SH-SY5Y (cell line): ENCODE measurements around the gene RAB11B.

Experiments
- GATA2 ChIP-seq: IDR thresholded peaks from 2 replicates; pipeline ENCODE4 v1.6.1; 2011; ENCODE audit warnings: mild to moderate bottlenecking, low read depth, low read length
- GATA3 ChIP-seq: IDR thresholded peaks from 2 replicates; pipeline ENCODE4 v1.6.1; 2011; ENCODE audit warnings: low read depth, mild to moderate bottlenecking, low read length, moderate library complexity

Gene RAB11B

DNA sequence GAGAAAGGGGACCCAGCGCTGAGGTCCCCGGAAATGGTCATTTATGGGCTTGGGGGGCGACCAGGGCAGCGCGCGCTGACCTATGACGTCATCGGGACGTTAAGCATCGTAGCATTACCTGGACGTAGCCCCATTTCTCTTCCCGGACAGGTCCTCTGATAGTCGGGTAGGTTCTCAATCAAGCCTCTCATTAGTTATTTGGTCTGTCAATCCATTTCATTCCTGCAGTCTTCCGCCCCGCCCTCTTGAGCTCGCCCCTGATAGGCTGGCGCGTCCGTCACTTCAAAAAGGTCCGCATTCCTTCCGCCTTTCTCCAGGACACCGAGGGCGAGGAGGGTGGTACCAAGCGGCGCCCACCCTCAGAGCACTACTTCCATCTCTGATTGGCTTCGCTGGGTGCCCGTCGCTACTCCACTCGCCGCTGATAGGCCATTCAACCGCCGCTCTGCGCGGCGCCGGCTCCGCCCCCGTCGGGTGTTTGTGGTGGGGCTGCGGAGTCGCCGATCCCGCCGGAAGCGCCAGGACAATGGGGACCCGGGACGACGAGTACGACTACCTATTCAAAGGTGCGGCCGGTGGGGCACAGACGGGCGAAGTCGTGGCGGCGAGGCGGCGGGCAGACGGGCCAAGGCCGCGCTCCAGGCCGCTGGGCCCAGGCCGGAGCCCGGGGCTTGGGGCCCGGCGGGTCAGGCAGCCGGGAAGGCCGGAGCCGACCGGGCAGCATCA is at the start of gene RAB11B:
Gene RAB11B, plus strand, starts transcription at position 470 of the 726 bp plus-strand sequence. Its CDS starts 57 bp downstream, at position 527.
- TF ChIP-seq GATA3: no peak
- TF ChIP-seq GATA2: no peak

GRCh38 chr19:8342316-8342683 is 47.9 kb upstream of the RAB11B start:
- TF ChIP-seq GATA3 (no peak), GATA2 (no peak)

DNA sequence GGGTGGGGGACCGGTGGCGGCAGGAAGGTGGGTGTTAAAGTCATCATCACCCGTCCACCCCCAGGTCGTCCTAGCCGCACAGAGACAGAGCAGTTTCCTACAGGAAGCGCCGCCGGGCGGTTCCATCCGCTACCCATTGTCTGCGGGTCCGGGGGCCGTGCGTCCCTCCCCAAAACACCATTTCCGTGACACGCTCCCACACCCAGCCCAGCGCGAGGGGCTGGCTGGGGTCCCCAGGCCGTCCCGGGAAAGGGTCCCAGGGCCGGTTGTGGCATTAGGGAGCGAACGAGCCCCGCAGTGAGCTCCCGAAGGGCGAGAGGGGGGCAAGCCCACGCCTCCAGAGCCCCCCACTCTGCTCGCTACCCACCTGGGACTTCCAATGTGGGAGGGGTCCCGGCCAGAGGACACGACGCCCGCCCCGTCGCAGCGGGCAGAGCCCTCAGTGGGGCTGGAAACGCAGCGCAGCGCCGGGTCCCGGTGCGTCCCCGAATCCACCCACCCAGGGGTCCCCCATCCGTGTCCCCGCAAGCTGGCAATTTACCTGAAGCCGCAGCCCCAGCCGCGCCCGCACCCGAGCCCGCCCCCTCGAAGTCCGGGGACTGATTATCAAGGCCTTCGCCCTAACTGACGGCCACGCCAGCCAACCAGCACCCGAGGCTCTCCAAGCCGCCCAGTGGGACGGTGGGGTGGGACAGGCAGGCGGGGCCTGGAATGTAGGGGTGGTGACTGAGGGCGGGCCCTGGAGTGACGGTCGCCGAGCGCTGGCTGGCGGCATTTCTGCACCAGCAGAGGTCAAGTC is 47.3 kb upstream of the RAB11B start, which contains the start of gene KANK3:
Gene KANK3, minus strand, starts transcription at position 579 of the 799 bp plus-strand sequence. CDS start 5,434 bp downstream, outside the sequence.
- TF ChIP-seq GATA3 (no peak), GATA2 (no peak)

GRCh38 chr19:8343483-8343844 is 46.7 kb upstream of the RAB11B start:
- no peak for TF ChIP-seq GATA3
- TF ChIP-seq GATA2: no peak

GRCh38 chr19:8352134-8352827 is 37.9 kb upstream of the RAB11B start:
- TF ChIP-seq GATA2 (no peak), GATA3 (no peak)

- TF ChIP-seq GATA3 (no peak), GATA2 (no peak)
These were observed 34.3 kb upstream of the RAB11B start for GRCh38 chr19:8355631-8356402.

DNA sequence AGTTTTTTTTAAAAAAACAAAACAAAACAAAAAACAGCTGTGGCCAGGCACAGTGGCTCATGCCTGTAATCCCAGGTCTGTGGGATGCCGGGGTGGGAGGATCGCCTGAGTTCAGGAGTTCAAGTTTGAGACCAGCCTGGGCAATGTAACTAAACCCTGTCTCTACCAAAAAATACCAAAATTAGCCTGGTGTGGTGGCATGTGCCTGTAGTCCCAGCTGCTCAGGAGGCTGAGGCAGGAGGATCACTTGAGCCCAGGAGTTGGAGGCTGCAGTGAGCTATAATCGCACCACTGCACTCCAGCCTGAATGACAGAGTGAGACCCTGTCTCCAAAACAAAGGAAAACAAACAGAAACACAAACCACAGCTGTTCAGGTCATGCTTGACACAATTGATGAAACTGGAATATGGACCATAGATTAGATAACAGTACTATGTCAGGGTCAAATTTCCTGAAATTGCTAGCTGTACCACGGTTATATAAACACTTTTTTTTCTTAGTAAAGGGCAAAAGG is 33.1 kb upstream of the RAB11B start:
- TF ChIP-seq GATA3 (no peak), GATA2 (no peak)

DNA sequence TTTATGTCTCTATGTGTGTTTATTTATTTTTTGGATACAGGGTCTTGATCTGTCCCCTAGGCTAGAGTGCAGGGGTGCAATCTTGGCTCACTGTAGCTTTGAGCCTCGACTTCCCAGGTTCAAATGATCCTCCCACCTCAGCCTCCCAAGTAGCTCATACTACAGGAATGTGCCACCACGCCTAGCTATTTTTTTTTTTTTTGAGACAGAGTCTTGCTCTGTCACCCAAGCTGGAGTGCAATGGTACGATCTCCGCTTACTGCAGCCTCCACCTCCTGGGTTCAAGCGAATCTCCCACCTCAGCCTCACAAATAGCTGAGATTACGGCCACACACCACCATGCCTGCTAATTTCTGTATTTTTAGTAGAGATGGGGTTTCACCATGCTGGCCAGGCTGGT is 31.2 kb upstream of the RAB11B start:
- TF ChIP-seq GATA2 (no peak), GATA3 (no peak)

DNA sequence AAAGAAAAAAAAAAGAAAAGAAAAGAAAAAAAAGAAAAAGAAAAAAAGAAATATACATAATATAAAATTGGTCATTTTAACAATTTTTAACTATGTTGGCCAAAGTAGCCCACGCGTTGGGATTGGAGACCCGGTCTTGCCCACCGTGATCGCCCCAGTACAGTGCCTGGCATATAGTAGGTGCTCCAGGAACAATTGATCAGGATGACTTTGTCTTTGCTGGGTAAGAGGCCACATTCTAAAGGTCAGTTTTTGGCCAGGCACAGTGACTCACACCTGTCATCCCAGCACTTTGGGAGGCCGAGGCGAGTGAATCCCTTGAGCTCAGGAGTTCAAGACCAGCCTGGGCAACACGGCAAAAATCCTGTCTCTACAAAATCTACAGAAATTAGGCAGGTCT is 30.0 kb upstream of the RAB11B start:
- TF ChIP-seq GATA2: no peak
- TF ChIP-seq GATA3: no peak

GRCh38 chr19:8361921-8362793 is 28.0 kb upstream of the RAB11B start:
- TF ChIP-seq GATA2: no peak
- no peak for TF ChIP-seq GATA3

DNA sequence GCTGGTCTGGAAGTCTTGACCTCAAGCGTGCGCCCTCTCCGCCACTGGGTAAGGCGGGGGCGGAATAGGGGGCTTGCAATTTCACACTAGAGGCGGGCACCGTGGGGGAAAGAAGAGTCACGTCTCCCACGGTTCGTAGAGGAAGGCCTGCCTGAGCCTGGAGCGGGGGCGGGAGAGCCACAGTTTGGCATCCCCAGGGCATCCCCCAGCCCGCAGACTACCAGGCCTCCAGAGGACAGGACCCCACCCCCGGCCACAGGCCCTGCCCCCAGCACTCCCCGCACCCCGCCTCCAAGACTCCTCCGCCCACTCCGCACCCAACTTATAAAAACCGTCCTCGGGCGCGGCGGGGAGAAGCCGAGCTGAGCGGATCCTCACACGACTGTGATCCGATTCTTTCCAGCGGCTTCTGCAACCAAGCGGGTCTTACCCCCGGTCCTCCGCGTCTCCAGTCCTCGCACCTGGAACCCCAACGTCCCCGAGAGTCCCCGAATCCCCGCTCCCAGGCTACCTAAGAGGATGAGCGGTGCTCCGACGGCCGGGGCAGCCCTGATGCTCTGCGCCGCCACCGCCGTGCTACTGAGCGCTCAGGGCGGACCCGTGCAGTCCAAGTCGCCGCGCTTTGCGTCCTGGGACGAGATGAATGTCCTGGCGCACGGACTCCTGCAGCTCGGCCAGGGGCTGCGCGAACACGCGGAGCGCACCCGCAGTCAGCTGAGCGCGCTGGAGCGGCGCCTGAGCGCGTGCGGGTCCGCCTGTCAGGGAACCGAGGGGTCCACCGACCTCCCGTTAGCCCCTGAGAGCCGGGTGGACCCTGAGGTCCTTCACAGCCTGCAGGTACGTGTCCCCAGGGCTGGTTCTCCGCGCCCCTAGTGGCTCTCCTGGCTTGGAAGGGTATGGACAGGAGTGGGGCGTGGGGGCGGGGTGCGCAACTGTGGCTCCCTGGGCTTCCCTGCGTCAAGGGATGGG is 26.1 kb upstream of the RAB11B start, which contains the start of gene ANGPTL4:
Gene ANGPTL4, plus strand, starts transcription at position 353 of the 969 bp plus-strand sequence. Its CDS starts 167 bp downstream, at position 520.
- TF ChIP-seq GATA2 (no peak), GATA3 (no peak)

GRCh38 chr19:8366121-8366581 is 24.0 kb upstream of the RAB11B start:
- no peak for TF ChIP-seq GATA2
- TF ChIP-seq GATA3: no peak

DNA sequence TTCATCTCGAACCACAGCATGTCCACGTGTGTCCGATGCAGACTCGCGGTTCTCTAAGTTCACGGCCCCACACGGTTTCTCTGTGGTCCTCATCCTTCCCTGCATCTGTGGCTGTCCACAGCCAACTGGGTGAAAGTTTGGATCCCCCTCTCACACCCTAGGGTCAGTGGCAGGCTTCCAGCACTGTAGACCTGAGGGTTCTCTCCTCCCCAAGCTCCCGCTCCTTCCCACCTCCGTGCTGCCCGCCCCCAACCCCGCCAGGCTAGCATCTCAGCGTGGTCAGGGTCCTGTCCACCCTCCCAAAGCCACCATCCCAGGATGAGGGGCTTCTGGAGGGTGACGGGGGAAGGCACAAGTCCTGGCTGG is 23.2 kb upstream of the RAB11B start:
- TF ChIP-seq GATA3 (no peak), GATA2 (no peak)
